Type B pancreatic cell (in vitro differentiated cells): Measurements from ENCODE around the gene EEA1. TPM values are rescaled to one million over a fixed set of nuclear protein-coding genes. Genes with fewer than 3 reads are reported as not detected.

Source experiments
- DNase-seq: peaks from one replicate; pipeline ENCODE4 v3.0.0; 2021; ENCODE audit warnings: mixed read lengths; ENCODE audit not compliant: unreplicated experiment; ENCODE audit errors: extremely low spot score
- H3K27ac Mint-ChIP-seq: 2 replicates; pipeline ENCODE4 v1.8.0; 2021; ENCODE audit warnings: mild to moderate bottlenecking, mixed read lengths
- H3K27me3 Mint-ChIP-seq: 2 replicates; pipeline ENCODE4 v1.8.0; 2021; ENCODE audit warnings: mixed read lengths
- H3K36me3 Mint-ChIP-seq: 2 replicates; pipeline ENCODE4 v1.8.0; 2021; ENCODE audit warnings: mixed read lengths
- H3K4me1 Mint-ChIP-seq: one replicate; pipeline ENCODE4 v1.8.0; 2021; ENCODE audit warnings: mixed read lengths; ENCODE audit not compliant: unreplicated experiment
- H3K4me3 Mint-ChIP-seq: 2 replicates; pipeline ENCODE4 v1.8.0; 2021; ENCODE audit warnings: mild to moderate bottlenecking, mixed read lengths
- H3K9me3 Mint-ChIP-seq: 2 replicates; pipeline ENCODE4 v1.8.0; 2021; ENCODE audit warnings: mixed read lengths
- CTCF ChIP-seq: fragments of 200-600 bp; sonication (generic); conservative IDR thresholded peaks from 2 replicates; pipeline ENCODE4 v1.5.0; 2021; ENCODE audit warnings: antibody characterized with exemption, mild to moderate bottlenecking
- total RNA-seq: library from RNA; stranded (reverse); gene quantifications from 2 replicates; pipeline ENCODE4 v1.2.1, GENCODE V29; 2021; ENCODE audit warnings: low replicate concordance

The EEA1 gene
- total RNA-seq, 1 donor from 2014 or later, result 24.6 TPM

DNA sequence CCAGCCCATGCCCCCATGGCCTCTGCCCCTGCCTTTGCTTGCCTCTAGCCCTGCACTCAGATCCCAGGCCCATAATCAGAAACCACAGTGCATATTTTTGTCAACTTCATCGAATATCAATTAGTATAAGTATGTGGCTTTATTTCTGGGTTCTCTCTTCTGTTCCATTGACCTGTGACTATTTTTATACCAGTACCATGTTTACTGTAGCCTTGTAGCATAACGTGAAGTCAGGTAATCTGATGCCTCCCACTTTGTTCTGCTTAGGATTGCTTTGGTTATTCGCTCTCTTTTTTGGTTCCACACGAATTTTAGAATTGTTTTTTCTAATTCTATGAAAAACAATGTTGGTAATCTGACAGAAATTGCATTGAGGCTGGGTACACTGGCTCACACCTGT is 14.9 kb downstream of the EEA1 start:
- Mint-ChIP-seq H3K27me3 (no peaks in the 10 kb centered on the region), H3K36me3 (peaks cover 13% of the 10 kb centered on the region), H3K4me3 (no peak overlapping the region), H3K4me1 (no peaks in the 10 kb centered on the region), H3K9me3 (peaks cover 4% of the 10 kb centered on the region), H3K27ac (no peak overlapping the region)
- TF ChIP-seq CTCF, result no peak
- no peak for DNase-seq

GRCh38 chr12:92912672-92913071 is 16.4 kb downstream of the EEA1 start:
- TF ChIP-seq CTCF, result no peak
- Mint-ChIP-seq H3K9me3 (peaks cover 4% of the 10 kb centered on the region), H3K4me3 (no peak overlapping the region), H3K27ac (no peak overlapping the region), H3K36me3 (peaks cover 17% of the 10 kb centered on the region), H3K27me3 (no peaks in the 10 kb centered on the region), H3K4me1 (no peaks in the 10 kb centered on the region)
- DNase-seq, result no peak

DNA sequence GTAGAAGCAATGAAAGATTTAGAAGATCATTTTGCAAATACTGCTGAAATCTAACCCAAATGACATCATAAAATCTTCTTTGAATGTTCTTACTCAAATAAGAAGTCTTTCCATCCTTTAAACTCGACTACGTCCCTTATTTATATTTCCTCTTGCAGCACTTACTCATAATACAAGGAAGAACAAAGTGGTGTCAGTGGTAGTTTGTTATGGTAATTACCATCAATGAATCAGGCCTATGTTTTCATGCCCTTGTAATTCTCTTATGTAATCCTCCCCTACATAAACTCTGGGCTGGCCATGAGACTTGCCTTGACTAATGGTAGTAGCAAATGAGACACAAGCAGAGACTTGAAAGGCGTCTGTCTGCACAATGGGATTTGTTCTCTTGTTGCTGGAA is 17.0 kb downstream of the EEA1 start:
- Mint-ChIP-seq H3K4me3 (no peak overlapping the region), H3K9me3 (peaks cover 4% of the 10 kb centered on the region), H3K27ac (no peak overlapping the region), H3K4me1 (no peaks in the 10 kb centered on the region), H3K27me3 (no peaks in the 10 kb centered on the region), H3K36me3 (peaks cover 17% of the 10 kb centered on the region)
- DNase-seq, result no peak
- no peak for TF ChIP-seq CTCF

DNA sequence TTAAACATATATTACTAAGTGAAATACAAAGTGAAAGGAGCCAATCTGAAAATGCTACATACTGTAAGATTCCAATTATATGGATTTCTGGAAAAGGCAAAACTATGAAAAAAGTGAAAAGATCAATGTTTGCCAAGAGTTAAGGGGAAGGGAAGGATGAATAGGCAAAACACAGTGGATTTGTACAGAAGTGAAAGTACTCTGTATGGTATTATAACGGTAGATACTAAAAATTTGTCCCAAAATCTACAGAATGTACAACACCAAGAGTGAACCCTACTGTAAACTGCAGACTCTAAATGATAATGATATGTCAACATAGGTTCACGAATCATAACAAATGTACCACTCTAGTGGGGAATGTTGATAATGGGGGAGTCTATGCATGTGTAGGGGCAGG is 17.8 kb downstream of the EEA1 start:
- no peak for DNase-seq
- Mint-ChIP-seq H3K27ac (no peak overlapping the region), H3K9me3 (peaks cover 4% of the 10 kb centered on the region), H3K27me3 (no peaks in the 10 kb centered on the region), H3K4me1 (no peaks in the 10 kb centered on the region), H3K4me3 (no peak overlapping the region), H3K36me3 (peaks cover 17% of the 10 kb centered on the region)
- no peak for TF ChIP-seq CTCF

DNA sequence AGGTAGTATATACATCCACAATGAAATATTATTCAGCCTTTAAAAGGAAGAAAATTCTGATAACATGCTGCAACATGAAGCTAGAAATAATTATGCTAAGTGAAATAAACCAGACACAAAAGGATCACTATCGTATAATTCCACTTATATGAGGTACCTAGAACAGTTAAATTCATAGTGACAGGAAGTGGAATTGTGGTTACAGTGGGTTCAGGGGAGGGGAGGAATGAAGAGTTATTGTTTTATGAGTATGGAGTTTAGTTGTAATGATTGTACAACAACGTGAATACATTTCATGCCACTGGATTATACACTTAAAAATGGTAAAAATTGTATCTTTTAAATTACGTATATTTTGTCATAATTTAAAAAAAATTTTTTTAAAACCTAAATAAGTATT is 21.0 kb downstream of the EEA1 start:
- H3K36me3 Mint-ChIP-seq, result peaks cover 5% of the 10 kb centered on the region
- no peak overlapping the region for H3K27ac Mint-ChIP-seq
- H3K27me3 Mint-ChIP-seq, result no peaks in the 10 kb centered on the region
- H3K9me3 Mint-ChIP-seq, result peaks cover 4% of the 10 kb centered on the region
- H3K4me3 Mint-ChIP-seq, result no peak overlapping the region
- TF ChIP-seq CTCF, result no peak
- DNase-seq, result no peak
- peaks cover 4% of the 10 kb centered on the region for H3K4me1 Mint-ChIP-seq
